NB4 (cell line): ENCODE measurements around the gene MYNN.

Experiments
- CTCF ChIP-seq: IDR thresholded peaks from one replicate; pipeline ENCODE4 v1.5.1; 2012; ENCODE audit warnings: low read depth, low read length
- MAX ChIP-seq: IDR thresholded peaks from 2 replicates; pipeline ENCODE4 v1.6.1; 2011; ENCODE audit warnings: low read depth, low read length
- POLR2A ChIP-seq: IDR thresholded peaks from 2 replicates; pipeline ENCODE4 v1.6.1; 2011; ENCODE audit warnings: mild to moderate bottlenecking; ENCODE audit not compliant: insufficient read length; ENCODE audit errors: extremely low read depth

- TF ChIP-seq POLR2A = no peak
- no peak for TF ChIP-seq CTCF
- TF ChIP-seq MAX = no peak
Measured at GRCh38 chr3:169759256-169759655, 13.9 kb upstream of the MYNN start.
